Liver (tissue), 3 donors: Measurements from ENCODE around the gene SULT2A1.

Source experiments
- ATF3 ChIP-seq: IDR thresholded peaks from 2 replicates; pipeline ENCODE4 v1.6.1; 2016; ENCODE audit warnings: antibody characterized with exemption
- CTCF ChIP-seq: fragments of 150-350 bp; IDR thresholded peaks from 2 replicates; pipeline ENCODE4 v1.5.1; 2017; ENCODE audit warnings: improper control_type of control experiment, low read depth, low read length; ENCODE audit not compliant: missing input control
- EGR1 ChIP-seq, 2 donors: IDR thresholded peaks; 2 replicates each; pipeline ENCODE4 v1.6.1; 2016 to 2018; ENCODE audit warnings: antibody characterized with exemption in 2 of 2, low read depth in 2 of 2
- GABPA ChIP-seq, 2 donors: IDR thresholded peaks in 1 of 2; conservative IDR thresholded peaks in 1 of 2; 2 replicates each; pipeline ENCODE4 v1.6.1; 2016; ENCODE audit warnings: antibody characterized with exemption in 2 of 2, mild to moderate bottlenecking in 1 of 2, moderate library complexity in 1 of 2
- HNF4G ChIP-seq: IDR thresholded peaks from 2 replicates; pipeline ENCODE4 v1.6.1; 2016; ENCODE audit warnings: antibody characterized with exemption
- JUND ChIP-seq, 2 donors: IDR thresholded peaks; 2 replicates each; pipeline ENCODE4 v1.6.1; 2016; ENCODE audit warnings: antibody characterized with exemption in 2 of 2
- MAX ChIP-seq: IDR thresholded peaks from 2 replicates; pipeline ENCODE4 v1.6.1; 2016; ENCODE audit warnings: antibody characterized with exemption
- RAD21 ChIP-seq, 2 donors: IDR thresholded peaks; 2 replicates each; pipeline ENCODE4 v1.6.1; 2016; ENCODE audit warnings: antibody characterized with exemption in 2 of 2, mild to moderate bottlenecking in 2 of 2
- REST ChIP-seq: IDR thresholded peaks from 2 replicates; pipeline ENCODE4 v1.6.1; 2016; ENCODE audit warnings: antibody characterized with exemption, mild to moderate bottlenecking
- RXRA ChIP-seq, 2 donors: IDR thresholded peaks; 2 replicates each; pipeline ENCODE4 v1.6.1; 2017 to 2018; ENCODE audit warnings: antibody characterized with exemption in 2 of 2, mild to moderate bottlenecking in 1 of 2
- SP1 ChIP-seq: IDR thresholded peaks from 2 replicates; pipeline ENCODE4 v1.6.1; 2018; ENCODE audit warnings: antibody characterized with exemption, mild to moderate bottlenecking
- YY1 ChIP-seq: IDR thresholded peaks from 2 replicates; pipeline ENCODE4 v1.6.1; 2016; ENCODE audit warnings: antibody characterized with exemption, mild to moderate bottlenecking
- ZBTB33 ChIP-seq: IDR thresholded peaks from 2 replicates; pipeline ENCODE4 v1.6.1; 2016; ENCODE audit warnings: antibody characterized with exemption
- donor health status: healthy.
- donor health status: healthy.

GRCh38 chr19:47832723-47833122 is 53.4 kb downstream of the SULT2A1 start:
- TF ChIP-seq REST = no peak
- TF ChIP-seq CTCF = no peak
- TF ChIP-seq HNF4G = no peak
- no peak for TF ChIP-seq EGR1 (IDR thresholded peaks at IDR 0.05; ENCODE audit: low read depth in 2 of 2)
- TF ChIP-seq JUND (IDR thresholded peaks at IDR 0.05) = no peak
- TF ChIP-seq MAX = no peak
- no peak for TF ChIP-seq RAD21 (IDR thresholded peaks at IDR 0.05)
- TF ChIP-seq ZBTB33 = no peak
- no peak for TF ChIP-seq RXRA (IDR thresholded peaks at IDR 0.05)
- TF ChIP-seq GABPA (IDR thresholded peaks at IDR 0.05 in 1 of 2, conservative IDR thresholded peaks at IDR 0.05 in 1 of 2) = no peak
- TF ChIP-seq YY1 = no peak
- TF ChIP-seq ATF3 = no peak
- no peak for TF ChIP-seq SP1
